ENCODE results near the gene PANK4.

The PANK4 gene

DNA sequence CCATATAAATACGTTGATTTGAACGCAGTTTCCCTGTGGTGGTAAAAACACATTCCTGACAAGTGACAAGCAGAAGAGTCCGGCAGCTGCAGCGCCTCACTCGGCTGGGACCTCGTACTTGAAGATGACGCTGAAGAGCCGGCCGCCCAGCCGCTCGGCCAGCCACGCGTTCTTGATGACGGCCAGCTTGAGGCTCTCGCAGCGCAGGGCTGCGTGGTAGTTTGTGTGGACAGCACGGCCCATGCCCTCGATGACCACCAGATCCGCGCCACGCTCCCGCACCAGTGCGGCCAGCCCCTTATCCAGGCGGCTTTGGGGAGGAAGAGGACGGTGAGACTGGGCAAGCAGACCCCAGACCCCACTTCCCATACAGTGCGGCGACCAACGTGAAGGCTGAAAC lies 17.6 kb downstream of the PANK4 start:
- no peak for DNase-seq

DNA sequence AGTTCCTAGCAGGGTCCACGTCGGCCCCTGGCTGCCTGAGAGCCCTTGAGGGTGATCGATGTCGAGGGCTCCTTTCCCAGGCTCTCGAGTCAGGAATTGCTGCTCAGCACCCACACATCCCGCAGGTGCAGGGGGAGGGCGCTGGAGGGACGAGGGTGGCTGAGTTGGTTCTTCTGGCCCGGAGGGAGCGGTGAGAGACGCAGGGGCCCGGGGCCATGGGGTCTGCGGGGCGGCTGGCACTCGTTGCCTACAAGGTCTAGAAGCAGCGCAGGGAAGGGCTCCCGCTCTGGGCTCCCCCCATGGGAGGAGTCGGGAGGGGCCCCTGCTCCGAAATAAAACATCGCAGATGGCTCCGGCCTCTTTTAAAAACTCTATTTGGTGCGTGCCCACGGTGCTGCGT lies 18.2 kb downstream of the PANK4 start:
- DNase-seq, result no peak

DNA sequence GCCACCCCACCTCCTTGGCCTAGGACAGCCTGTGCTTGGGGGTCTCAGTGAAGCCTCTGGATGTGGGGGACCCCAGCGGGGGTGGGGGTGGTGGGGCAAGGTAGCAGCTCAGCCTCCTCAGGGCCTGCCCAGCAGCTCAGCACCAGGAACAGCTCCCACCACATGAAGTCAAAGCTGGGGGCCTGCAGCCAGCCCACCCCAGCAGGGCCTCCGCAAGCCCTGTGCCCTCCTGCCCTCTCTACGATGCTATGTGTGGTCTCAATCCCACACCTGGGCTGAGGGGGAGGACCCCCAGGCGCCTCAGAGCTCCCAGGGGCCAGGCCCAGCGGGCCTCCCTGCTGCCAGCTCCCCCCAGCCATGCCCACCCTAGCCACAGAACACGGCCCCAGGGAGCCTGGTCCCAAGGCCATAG lies 18.6 kb downstream of the PANK4 start:
- DNase-seq, result no peak

DNA sequence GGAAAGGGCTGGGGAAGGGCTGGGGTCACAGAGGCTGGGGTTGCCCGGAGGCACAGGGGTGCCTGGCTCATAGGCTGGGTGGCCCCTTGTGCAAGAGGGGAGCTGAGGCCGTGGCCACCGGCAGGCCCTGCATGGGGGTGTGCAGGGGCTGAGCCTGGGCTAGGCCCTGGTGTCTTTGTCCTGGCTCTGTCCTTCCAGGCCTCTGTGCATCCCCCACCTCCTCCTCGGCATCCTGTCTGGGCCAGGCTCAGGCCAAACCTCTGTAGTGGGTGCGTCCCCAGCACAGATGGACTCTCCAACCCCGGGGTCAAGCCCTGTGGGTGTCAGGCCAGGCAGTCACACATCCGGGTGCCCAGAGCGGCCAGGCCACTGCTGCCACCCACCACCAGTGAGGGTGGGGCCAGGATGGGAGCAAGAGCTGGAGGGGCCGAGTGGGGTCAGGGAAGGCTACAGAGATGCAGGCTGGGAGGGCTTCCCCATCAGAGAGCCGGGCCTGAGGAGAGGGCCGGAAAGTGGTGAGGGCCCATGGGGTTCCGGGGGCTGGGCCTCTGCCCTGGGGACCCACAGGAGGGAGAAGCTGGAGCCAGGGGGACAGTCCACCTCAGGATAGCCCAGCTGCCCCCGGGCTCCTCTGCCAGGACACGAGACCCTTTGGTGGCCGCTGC lies 19.4 kb downstream of the PANK4 start:
- no peak for DNase-seq

DNA sequence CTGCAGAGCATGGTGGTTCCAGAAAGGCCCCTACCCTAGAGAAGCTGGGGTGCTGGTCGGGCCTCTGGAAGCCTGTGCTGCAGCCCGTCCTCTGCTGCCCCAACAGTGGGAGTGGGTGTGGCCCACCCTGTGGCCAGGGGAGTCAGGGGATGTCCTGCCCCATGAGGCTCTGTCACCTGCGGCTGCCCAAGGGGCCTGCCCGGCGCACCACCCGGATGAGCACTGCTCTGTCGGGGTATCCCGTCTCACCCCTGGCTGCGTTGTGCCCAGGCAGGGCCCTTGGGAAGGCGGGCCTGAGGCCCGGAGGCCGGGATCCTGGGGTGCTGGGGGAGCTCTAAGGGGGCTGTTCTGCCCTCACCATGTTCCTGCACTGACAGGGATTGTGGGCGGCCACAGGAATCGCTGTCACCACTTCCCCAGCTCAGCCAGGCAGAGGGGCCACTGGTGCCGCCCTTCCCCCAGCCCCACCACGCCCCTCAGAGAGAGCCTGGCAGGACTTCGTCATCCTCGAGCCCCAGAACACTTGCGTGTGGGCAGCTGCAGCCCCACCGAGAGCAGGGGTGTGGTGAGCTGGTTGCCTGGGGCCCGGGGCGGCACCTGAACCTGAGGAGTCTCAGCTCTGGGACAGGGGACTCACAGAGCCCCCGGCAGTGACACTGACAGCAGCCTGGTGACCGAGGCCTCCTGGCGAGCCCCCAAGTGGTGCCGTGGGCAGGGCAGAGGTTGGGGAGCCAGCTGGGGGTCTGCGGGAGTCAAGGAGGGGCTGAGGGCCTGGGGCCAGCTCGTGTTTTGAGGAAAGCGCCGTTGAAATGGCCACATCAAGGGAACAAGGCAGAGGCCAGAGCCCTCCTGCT lies 20.2 kb downstream of the PANK4 start:
- no peak for DNase-seq

DNA sequence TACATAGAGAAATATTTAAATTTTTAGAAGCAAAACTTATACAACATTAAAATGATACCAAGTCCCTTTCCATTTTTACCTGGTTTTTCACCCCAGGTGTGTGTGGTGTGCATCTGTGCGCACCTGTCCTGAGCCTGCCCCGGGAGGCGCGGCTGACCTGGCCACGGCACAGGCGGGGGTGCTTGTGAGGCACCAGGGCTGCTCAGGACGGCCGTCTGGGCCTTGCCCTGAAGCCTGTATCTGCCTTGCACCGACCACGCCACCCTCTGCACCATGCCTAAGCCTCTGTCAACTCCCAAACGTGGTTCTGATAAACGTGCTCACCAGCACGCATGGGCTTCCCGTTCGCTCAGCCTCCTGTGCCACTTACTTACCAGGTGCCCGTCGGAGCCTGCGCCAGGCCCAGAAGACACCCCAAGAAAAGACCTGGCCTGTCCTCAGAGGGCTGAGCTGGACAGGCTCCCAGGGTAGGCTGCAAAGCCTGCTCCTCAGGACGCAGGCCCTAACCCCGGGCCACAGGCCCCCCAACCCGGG lies 20.9 kb downstream of the PANK4 start:
- DNase-seq, result no peak

DNA sequence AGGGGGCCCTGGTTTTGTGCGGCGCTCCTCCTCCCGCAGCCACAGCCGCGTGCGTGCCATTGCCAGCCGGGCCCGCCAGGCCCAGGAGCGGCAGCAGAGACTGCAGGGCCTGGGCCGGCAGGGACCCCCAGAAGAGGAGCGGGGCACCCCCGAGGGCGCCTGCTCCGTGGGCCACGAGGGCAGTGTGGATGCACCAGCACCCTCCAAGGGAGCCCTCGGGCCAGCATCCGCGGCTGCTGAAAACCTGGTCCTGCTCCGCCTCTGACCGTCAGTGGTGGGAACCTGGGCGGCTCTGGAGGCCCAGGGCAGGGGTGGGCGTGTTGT lies 21.5 kb downstream of the PANK4 start:
- no peak for DNase-seq

DNA sequence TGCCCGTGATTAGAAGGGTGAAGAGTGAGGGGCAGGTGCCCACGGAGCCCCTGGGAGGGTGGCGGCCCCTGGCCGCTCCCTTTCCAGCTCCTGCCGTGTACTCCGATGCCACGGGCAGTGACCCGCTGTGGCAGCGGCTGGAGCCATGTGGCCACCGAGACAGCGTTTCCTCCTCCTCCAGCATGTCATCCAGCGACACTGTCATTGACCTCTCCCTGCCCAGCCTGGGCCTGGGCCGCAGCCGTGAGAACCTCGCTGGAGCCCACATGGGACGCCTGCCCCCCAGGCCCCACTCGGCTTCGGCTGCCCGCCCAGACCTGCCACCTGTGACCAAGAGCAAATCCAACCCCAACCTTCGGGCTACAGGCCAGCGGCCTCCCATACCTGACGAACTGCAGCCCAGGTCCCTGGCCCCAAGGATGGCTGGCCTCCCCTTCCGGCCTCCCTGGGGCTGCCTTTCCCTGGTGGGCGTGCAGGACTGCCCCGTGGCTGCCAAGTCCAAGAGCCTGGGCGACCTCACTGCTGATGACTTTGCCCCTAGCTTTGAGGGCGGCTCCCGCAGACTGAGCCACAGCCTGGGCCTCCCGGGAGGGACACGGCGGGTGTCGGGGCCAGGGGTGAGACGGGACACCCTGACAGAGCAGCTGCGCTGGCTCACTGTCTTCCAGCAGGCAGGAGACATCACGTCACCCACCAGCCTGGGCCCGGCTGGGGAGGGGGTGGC lies 22.0 kb downstream of the PANK4 start:
- DNase-seq, result no peak

DNA sequence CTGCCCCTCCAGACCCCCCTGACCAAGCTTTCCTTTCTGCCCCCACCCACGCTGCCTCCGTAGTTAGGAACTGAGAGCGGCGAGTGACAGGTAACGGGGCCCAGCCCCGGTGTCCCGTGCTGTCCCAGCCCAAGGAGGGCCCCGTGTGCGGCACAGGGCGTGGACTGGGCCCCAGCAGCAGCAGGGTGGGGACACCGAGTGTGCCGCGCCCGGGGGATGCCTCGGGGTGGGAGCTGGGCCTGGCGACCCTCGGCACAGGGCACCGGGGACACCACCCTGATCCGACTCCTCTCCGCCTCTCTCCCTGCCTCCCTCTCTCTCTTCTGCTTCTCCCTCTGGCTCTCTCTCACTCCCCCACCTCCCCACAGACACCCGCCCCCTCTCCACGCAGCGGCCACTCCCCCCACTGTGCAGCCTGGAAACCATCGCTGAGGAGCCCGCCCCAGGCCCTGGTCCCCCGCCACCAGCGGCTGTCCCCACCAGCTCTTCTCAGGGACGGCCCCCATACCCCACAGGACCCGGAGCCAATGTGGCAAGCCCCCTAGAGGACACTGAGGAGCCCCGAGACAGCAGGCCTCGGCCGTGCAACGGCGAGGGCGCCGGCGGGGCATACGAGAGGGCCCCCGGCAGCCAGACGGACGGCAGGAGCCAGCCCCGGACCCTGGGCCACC lies 22.7 kb downstream of the PANK4 start:
- DNase-seq, result no peak

DNA sequence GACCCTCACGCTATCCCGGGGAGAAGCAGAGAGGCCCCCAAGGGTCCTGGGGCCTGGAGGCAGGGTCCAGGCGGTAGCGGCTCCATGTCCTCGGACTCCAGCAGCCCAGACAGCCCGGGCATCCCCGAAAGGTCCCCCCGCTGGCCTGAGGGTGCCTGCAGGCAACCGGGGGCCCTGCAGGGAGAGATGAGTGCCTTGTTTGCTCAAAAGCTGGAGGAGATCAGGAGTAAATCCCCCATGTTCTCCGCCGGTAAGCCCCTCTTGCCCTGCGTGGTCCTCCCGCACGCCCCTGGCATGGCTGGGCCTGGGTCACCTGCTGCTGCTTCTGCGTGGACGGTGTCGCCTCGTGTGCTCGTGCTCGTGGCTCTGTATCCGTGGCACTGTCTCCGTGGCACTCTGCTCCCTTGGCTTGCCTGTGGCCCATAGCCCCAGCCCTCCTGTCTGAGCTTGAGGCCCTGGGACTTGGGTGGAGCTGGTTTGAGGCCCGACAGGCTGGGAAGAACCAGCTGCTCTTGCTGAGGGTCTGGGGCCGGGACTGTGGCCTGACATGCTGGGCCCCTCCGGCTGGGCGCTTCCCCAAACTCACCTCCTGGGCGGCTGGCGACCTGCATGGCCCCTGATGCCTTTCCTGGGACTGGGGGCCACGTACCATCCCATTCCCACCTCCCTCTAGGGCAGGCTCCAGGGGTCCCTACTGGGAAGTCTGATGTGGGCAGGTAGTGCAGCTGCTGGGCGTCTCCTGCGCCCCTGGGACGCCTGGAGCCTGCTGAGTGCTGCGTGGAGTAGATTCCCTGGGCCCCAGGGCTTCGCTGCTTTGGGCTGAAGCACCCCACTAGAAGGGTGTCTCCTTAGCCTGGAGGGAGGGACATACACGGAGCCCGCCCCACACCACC lies 23.5 kb downstream of the PANK4 start:
- no peak for DNase-seq

DNA sequence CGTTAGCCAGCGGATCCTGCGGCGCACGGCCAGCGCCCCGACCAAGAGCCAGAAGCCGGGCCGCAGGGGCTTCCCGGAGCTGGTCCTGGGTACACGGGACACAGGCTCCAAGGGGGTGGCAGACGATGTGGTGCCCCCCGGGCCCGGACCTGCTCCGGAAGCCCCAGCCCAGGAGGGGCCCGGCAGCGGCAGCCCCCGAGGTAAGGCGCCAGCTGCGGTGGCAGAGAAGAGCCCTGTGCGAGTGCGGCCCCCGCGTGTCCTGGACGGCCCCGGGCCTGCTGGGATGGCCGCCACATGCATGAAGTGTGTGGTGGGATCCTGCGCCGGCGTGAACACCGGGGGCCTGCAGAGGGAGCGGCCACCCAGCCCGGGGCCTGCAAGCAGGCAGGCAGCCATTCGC lies 24.2 kb downstream of the PANK4 start:
- no peak for DNase-seq

DNA sequence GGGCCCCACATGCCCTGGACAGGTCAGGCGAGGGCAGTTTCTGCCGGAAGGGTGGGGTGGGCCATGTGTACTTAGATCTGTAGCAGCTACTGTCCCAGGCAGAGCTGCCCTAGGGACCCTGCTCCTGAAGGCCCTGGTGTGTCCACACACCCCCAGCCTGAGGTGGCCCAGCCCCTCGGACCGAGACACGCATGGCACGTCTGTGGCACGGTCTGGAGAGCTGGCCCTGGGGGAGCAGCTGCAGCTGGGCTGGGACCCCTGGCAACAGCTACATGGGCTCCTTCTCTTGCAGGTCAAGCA lies 24.6 kb downstream of the PANK4 start:
- no peak for DNase-seq

DNA sequence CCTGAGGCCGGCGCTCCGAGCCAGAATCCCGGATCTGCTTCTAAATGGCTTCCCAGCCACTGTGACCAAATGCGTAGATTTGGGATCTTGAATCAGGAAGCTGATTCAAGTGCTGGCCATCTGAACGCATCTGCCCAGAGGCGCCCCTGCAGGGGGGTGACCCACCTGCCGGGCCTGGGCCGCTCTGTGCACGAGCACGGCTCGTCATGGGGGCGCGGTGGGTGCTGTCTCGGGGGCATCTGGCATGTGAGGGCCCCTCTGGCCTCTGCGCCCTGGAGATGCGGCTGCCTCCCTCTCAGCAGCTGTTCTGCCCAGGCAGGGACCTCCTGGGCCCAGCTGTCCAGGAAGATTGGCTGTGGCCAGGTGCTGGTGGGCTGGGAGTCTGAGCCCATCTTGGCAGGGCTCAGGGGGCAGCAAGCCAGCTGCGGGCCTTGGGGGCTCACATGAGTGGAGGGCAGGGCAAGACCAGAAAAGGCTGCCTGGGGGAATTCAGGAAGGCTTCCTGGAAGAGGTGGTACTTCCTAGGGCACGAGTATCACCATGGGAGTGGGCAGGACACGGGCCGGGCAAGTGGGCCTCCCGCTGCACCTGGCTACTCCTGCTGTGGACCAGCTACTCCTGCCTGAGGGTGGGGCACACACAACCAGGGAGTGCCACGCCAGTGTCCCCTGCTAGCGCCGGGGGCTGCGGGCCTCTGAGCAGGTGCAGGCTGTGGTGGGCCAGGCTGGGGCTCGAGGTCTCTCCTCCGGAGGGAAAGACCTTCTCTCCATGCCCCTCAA lies 25.2 kb downstream of the PANK4 start:
- no peak for DNase-seq

DNA sequence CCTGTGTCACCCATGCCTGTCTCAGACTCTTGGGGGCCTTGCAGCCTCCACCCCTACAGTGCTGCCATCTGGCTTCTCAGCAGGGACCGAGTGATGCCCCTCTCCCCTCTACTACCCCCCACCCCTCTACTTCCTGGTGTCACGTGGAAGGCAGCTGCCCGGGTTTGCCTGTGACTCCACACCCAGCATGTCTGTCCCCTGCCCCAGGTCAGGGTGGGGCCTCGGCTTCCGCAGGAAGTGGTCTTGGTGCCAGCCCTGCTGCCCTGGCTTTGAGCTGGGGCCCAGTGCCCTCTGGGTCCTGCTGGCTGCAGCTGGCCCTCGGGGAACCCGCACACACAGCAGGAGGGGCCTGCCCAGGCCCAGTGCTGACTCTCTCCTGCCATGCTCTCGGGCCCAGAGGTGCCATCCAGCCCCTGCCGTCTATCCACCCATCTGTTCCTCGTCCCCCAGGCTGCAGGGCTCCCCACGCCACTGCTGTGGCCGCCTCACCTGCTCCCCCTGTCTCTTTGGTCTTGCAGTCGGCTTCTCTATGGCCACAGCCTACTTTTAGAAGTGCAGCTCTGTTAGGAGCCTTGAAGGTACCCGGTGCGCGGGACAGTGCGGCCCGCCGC lies 26.3 kb downstream of the PANK4 start:
- no peak for DNase-seq

DNA sequence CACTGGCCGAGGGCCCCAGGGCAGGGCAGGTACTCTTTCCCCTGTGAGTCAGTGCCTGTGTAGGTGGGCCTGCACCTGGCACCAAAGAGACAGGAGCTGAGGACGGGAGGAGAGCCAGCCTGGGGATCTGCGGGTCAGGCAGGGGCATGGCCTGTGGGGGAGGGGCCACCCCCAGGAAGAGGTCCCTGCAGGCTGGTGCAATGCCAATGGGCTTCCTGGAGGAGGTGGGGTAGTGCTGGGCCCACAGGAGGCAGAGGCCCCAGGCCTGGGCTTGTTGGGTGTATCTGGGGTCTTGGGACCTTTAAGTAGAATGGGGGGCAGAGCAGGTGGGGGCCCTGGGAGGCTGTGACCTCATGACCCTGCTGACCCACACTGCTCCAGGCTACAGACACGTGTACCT lies 27.1 kb downstream of the PANK4 start:
- DNase-seq, result no peak

DNA sequence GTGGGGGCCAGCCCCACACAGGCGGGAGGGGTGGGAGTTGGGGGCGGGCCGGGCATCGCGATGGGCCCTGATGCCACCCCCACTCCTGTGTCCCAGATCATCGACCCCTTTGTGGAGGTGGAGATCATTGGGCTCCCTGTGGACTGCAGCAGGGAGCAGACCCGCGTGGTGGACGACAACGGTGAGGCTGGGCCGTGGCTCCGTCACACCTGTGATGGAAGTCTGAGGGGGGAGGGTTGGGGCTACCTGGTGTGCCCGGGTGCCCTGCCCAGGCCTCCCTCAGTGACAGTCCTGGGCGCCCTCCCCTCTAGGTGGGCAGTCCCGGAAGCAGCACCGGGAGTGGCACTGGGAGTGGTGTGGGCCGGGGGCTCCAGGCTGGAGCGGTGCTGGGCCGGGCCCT lies 27.7 kb downstream of the PANK4 start:
- DNase-seq, result no peak

DNA sequence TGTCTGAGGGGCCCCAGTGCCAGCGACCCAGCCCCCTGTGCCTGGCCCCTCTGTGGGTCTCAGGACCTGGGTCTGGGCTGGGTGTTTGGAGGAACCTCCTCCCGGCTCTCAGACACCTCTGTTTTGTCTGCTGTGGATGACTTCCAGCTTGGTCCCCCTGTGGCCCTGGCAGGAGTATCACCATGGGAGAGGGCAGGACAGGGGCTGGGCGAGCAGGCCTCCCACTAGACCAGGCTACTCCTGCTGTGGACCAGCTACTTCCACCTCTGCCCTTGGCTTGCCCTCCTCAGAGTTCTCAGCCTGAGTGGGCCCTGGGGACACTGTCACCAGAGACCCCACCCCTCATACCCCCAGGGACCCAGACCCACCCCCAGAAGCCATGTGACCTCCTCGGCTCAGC lies 28.5 kb downstream of the PANK4 start:
- no peak for DNase-seq

DNA sequence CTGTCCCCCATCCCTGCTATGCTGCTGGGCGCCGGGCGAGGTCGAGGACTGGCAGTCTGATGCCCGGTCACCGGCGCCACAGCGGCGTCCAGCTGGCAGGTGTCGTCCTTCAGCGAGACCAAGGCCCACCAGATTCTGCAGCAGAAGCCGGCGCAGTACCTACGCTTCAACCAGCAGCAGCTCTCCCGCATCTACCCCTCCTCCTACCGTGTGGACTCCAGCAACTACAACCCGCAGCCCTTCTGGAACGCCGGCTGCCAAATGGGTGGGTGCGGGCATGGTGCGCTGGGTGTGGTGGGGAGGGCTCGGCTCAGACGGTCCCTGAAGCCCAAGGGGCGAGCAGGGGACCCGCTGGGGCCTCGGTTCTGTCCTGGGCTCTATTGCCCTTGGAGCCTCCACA lies 29.6 kb downstream of the PANK4 start:
- DNase-seq, result no peak

DNA sequence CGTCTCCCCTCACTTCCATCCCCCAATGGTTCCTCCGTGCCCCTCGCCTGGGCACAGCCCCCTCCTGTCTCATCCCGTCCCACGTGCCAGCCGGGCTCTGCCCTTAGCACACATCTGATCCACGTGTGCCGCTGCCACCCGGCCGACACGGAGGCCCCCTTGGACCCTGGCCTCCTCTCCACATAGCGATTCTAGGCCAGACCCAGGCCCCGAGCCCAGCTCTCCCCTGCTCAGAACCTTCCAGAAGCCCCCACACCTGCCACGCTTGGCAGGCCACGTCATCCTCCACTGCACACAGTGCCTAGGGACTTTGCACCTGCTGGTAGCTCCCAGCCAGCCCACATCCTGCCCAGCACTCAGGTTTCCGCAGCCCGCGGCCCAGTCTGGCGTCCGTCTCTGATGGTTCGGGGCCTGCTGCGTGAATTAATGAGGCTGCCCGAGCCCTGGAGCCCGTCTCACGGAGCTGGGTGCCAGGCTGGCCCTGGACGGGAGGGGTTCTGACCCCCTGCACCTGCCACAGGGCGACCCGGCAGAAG lies 30.2 kb downstream of the PANK4 start:
- DNase-seq, result no peak

DNA sequence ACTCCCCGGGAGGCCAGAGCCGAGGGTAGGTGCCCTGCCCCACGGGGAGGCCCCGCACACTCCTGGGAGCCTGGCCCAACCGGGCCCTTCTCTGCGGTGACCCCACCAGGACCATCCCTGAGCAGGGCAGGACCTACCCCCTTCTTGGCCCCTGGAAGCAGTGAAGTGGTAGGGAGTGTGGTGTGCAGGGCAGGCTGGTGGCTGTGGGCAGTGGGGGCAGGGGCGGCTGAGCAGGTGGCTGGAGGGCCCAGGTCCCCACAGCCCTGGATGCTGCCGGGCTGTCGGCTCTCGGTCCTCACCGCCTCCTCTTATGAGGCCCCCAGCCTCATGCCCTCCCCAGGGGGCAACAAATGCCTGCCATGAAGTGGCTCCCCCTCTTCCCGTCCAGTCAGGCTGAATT lies 30.9 kb downstream of the PANK4 start:
- no peak for DNase-seq

DNA sequence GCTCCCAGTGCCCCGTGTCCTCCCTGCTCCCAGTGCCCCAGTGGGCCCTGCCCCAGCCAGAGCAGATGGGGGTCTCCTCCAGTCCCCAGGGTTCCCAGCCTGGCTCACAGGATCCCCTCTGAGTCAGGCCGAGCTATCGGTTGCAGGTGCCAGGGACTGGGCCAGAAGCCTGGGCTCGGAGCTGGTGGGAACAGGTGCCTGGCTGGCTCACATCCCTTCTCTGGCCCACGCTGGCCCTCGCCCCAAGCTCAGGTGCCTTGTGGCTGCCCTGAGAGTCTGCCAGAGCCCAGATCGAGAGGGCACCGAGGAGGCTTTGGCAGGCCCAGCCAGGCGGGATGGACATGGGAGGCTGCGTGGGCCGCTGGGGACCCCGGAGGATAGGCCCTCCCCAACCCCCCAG lies 31.4 kb downstream of the PANK4 start:
- no peak for DNase-seq

Data from NCI-H82 (cell line).